ENCODE results near the gene OR2AT4. TPM values are rescaled to one million over a fixed set of nuclear protein-coding genes. Genes with fewer than 3 reads are reported as not detected.

Gene OR2AT4
- total RNA-seq, 2 donors from 2014 or later, result not detected

GRCh38 chr11:75041263-75041662 lies 55.4 kb downstream of the OR2AT4 start:
- H3K36me3 Mint-ChIP-seq (ENCODE audit: low read depth), result peaks cover 5% of the 10 kb centered on the region
- H3K4me3 Mint-ChIP-seq, result no peak overlapping the region
- H3K27ac Mint-ChIP-seq, result no peak overlapping the region
- no peak for TF ChIP-seq CTCF (conservative IDR thresholded peaks at IDR 0.05)
- H3K4me1 Mint-ChIP-seq, result peaks cover 4% of the 10 kb centered on the region
- H3K27me3 Mint-ChIP-seq (ENCODE audit: insufficient read depth), result peaks cover 3% of the 10 kb centered on the region
- Histone ChIP-seq H3K9me3 (ENCODE audit: control insufficient read depth, low read length) (peaks cover 14% of the 10 kb centered on the region), H3K9ac (ENCODE audit: extremely low read depth, low read length, poor library complexity, severe bottlenecking) (no peak overlapping the region), H3K27me3 (ENCODE audit: control insufficient read depth, insufficient read depth, low read length, poor library complexity, severe bottlenecking) (no peaks in the 10 kb centered on the region), H3K4me3 (ENCODE audit: low read length) (no peak overlapping the region), H3K36me3 (ENCODE audit: control insufficient read depth, insufficient read depth, low read length) (no peaks in the 10 kb centered on the region), H3K4me1 (ENCODE audit: control insufficient read depth, insufficient read depth, low read length) (no peaks in the 10 kb centered on the region), H3K27ac (ENCODE audit: low read depth, low read length) (no peak overlapping the region)
- WGBS, 2 experiments (ENCODE audit: insufficient coverage in 1 of 2, insufficient read length in 1 of 2), result 43 to 71% methylated on average over 1 to 2 of the region's 2 CpGs
- H3K9me3 Mint-ChIP-seq, result peaks cover 23% of the 10 kb centered on the region
- peak; percentile 33 for DNase-seq

GRCh38 chr11:75040167-75040770 lies 56.4 kb downstream of the OR2AT4 start:
- DNase-seq, result peak; percentile 33
- H3K27ac Mint-ChIP-seq, result no peak overlapping the region

DNA sequence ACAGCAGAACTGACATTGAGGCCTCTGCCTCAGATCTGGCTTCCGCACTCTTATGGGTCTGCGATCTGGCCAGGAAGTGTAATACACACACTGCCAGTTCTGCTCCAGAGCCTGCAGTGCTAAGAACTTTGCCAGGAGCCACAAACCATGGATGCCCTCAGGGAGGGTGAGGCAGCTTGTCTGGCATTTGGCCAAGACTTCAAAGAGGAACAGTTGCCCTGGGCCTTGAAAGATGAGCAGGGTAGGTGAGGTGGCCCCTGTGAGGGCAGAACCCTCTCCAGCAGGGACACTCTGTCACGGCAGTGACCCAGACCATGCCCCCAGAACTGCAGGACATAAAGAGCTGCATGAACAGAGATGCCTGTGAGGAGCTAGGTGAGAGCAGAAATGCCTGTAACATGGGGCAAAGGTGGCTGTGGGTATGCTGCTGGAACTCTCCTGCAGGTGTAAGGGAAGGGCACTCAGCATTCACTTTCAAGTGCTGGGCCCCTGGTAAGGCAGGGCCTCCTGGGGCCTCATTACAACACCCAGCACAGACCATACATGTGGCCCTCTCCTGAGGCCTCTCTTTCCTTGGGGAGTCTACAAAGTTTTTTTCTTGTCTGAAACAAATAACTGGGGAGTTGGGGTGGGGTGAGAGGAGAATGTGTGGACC lies 60.6 kb downstream of the OR2AT4 start:
- no peaks in the 10 kb centered on the region for H3K4me1 ChIP-seq (ENCODE audit: control insufficient read depth, insufficient read depth, low read length)
- peaks cover 19% of the 10 kb centered on the region for H3K9me3 Mint-ChIP-seq
- DNase-seq, result peak; percentile 35
- no peaks in the 10 kb centered on the region for H3K27me3 Mint-ChIP-seq (ENCODE audit: insufficient read depth)
- H3K27me3 ChIP-seq (ENCODE audit: control insufficient read depth, insufficient read depth, low read length, poor library complexity, severe bottlenecking), result no peaks in the 10 kb centered on the region
- H3K9ac ChIP-seq (ENCODE audit: extremely low read depth, low read length, poor library complexity, severe bottlenecking), result no peak overlapping the region
- peaks cover 5% of the 10 kb centered on the region for H3K36me3 Mint-ChIP-seq (ENCODE audit: low read depth)
- no peaks in the 10 kb centered on the region for H3K4me1 Mint-ChIP-seq
- no peak overlapping the region for H3K27ac ChIP-seq (ENCODE audit: low read depth, low read length)
- H3K4me3 Mint-ChIP-seq, result no peak overlapping the region
- H3K36me3 ChIP-seq (ENCODE audit: control insufficient read depth, insufficient read depth, low read length), result no peaks in the 10 kb centered on the region
- H3K9me3 ChIP-seq (ENCODE audit: control insufficient read depth, low read length), result peaks cover 10% of the 10 kb centered on the region
- H3K27ac Mint-ChIP-seq, result no peak overlapping the region
- no peak overlapping the region for H3K4me3 ChIP-seq (ENCODE audit: low read length)
- TF ChIP-seq CTCF (conservative IDR thresholded peaks at IDR 0.05), result no peak
- WGBS, 2 experiments (ENCODE audit: insufficient coverage in 1 of 2, insufficient read length in 1 of 2), result 87 to 98% methylated on average over 3 of the region's 3 CpGs

More at GRCh38 chr11:75040167-75040770, 56.4 kb downstream of the OR2AT4 start:
- Histone ChIP-seq H3K36me3 (ENCODE audit: control insufficient read depth, insufficient read depth, low read length) (no peaks in the 10 kb centered on the region), H3K27me3 (ENCODE audit: control insufficient read depth, insufficient read depth, low read length, poor library complexity, severe bottlenecking) (no peaks in the 10 kb centered on the region), H3K27ac (ENCODE audit: low read depth, low read length) (no peak overlapping the region), H3K9me3 (ENCODE audit: control insufficient read depth, low read length) (peaks cover 14% of the 10 kb centered on the region), H3K4me3 (ENCODE audit: low read length) (no peak overlapping the region), H3K4me1 (ENCODE audit: control insufficient read depth, insufficient read depth, low read length) (no peaks in the 10 kb centered on the region), H3K9ac (ENCODE audit: extremely low read depth, low read length, poor library complexity, severe bottlenecking) (no peak overlapping the region)
- peaks cover 4% of the 10 kb centered on the region for H3K4me1 Mint-ChIP-seq
- no peak overlapping the region for H3K4me3 Mint-ChIP-seq
- H3K36me3 Mint-ChIP-seq (ENCODE audit: low read depth), result peaks cover 5% of the 10 kb centered on the region
- H3K27me3 Mint-ChIP-seq (ENCODE audit: insufficient read depth), result peaks cover 3% of the 10 kb centered on the region
- H3K9me3 Mint-ChIP-seq, result peaks cover 23% of the 10 kb centered on the region
- TF ChIP-seq CTCF (conservative IDR thresholded peaks at IDR 0.05), result no peak
- 88 to 91% methylated on average over 7 to 11 of the region's 11 CpGs for WGBS, 2 experiments (ENCODE audit: insufficient coverage in 1 of 2, insufficient read length in 1 of 2)

Measured in endodermal cell (in vitro differentiated cells).